HUES48 (cell line): ENCODE results near the gene CNTF.
"Not testable (repeated sequence)": the region's sequence is repeated elsewhere in the genome, so short reads cannot be mapped to it uniquely, and the experiment has no call there.

Experiments
- H3K27ac ChIP-seq: one replicate; pipeline ENCODE4 v1.7.0; 2013; ENCODE audit warnings: low read depth, low read length, inconsistent platforms
- H3K27me3 ChIP-seq: 2 replicates; pipeline ENCODE4 v1.6.1; 2013; ENCODE audit warnings: mild to moderate bottlenecking, low read length; ENCODE audit not compliant: control insufficient read depth, insufficient read depth
- H3K36me3 ChIP-seq: 2 replicates; pipeline ENCODE4 v1.6.1; 2013; ENCODE audit warnings: low read length; ENCODE audit not compliant: control insufficient read depth, insufficient read depth
- H3K4me1 ChIP-seq: 2 replicates; pipeline ENCODE4 v1.6.1; 2013; ENCODE audit warnings: mild to moderate bottlenecking, low read length; ENCODE audit not compliant: control insufficient read depth, insufficient read depth
- H3K4me3 ChIP-seq: 2 replicates; pipeline ENCODE4 v1.5.1; 2013; ENCODE audit warnings: mild to moderate bottlenecking, low read depth, low read length
- H3K9ac ChIP-seq: 2 replicates; pipeline ENCODE4 v1.6.1; 2013; ENCODE audit warnings: mild to moderate bottlenecking, low read depth, low read length, moderate library complexity
- H3K9me3 ChIP-seq: 2 replicates; pipeline ENCODE4 v1.6.1; 2013; ENCODE audit warnings: low read length; ENCODE audit not compliant: control insufficient read depth, insufficient read depth

Gene CNTF, protein sequence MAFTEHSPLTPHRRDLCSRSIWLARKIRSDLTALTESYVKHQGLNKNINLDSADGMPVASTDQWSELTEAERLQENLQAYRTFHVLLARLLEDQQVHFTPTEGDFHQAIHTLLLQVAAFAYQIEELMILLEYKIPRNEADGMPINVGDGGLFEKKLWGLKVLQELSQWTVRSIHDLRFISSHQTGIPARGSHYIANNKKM

DNA sequence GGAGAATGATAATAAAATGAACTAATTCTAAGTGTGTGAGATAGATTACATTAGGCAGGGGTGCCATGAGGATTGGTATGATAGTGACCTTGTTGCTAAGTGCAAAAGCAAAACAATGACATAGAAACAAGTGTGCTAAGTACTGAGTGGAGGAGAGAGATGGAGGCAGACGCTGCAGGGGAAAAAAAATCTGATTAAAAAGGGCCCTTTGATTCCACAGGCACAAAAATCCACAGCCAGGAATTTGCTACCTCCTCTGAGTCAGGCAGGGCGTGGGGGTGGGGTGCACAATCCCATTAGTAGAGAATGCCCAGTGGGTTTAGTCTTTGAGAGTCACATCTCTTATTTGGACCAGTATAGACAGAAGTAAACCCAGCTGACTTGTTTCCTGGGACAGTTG lies at the start of gene CNTF:
Gene CNTF, plus strand, starts transcription at position 322 of the 400 bp plus-strand sequence. CDS start 88 bp downstream, outside the sequence.
- no peak within 1 kb of the TSS for H3K27ac ChIP-seq
- H3K4me1 ChIP-seq: peaks cover 11% of the 10 kb centered on the region
- H3K36me3 ChIP-seq: peaks cover 97% of the 10 kb centered on the region
- H3K4me3 ChIP-seq: no peak within 1 kb of the TSS
- H3K9me3 ChIP-seq: no peaks in the 10 kb centered on the region
- no peak within 1 kb of the TSS for H3K9ac ChIP-seq
- no peaks in the 10 kb centered on the region for H3K27me3 ChIP-seq

DNA sequence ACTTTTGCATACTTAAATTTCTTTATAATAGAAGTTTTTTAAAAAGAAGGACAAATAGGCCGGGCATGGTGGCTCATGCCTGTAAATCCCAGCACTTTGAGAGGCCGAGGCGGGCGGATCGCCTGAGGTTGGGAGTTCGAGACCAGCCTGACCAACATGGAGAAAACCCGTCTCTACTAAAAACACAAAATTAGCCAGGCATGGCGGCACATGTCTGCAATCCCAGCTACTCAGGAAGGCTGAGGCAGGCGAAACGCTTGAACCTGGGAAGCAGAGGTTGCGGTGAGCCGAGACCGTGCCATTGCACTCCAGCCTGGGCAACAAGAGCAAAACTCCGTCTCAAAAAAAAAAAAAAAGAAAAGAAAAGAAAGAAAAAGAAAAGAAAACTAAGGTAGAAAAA lies 49.6 kb upstream of the CNTF start:
- H3K27me3 ChIP-seq, H3K4me3 ChIP-seq, H3K9ac ChIP-seq, H3K4me1 ChIP-seq, H3K9me3 ChIP-seq, H3K27ac ChIP-seq, H3K36me3 ChIP-seq: not testable (repeated sequence)

DNA sequence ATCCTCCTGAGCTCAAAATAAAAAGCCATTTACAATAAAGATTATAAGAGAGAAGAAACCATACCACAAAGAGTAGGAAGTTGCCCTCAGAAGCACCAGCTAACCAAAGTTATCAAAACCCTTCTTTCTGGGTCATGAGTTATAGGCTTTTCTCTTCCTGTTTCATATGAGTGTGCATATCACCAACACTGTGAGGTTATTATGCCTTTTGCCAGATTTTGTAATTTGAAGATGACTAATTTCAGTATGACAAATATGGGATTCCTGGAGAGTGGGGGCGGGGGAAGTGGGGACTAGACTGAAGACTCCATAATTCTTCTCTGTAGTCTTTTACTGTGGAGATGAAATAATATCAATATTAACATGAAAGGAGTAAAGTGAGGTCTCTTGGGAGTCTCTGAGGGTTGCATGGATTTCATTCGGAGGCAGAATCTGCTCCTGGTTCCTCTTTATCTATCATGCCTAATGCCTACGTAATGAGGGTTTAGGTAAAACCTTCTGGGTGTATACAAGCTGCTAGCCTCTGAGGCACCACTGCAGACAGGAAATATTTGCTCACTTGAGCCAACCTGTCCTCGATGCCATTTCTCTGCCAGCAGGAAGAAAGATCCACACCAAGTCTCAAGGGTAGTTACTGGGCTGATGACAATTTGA lies 48.9 kb upstream of the CNTF start:
- 0 out of 2 replicates have a peak, but pooled peaks cover 5% of the 10 kb centered on the region for H3K4me1 ChIP-seq
- H3K9ac ChIP-seq: no peak overlapping the region
- H3K4me3 ChIP-seq: no peak overlapping the region
- H3K27ac ChIP-seq: no peak overlapping the region
- H3K27me3 ChIP-seq: no peaks in the 10 kb centered on the region
- no peaks in the 10 kb centered on the region for H3K36me3 ChIP-seq
- no peaks in the 10 kb centered on the region for H3K9me3 ChIP-seq

DNA sequence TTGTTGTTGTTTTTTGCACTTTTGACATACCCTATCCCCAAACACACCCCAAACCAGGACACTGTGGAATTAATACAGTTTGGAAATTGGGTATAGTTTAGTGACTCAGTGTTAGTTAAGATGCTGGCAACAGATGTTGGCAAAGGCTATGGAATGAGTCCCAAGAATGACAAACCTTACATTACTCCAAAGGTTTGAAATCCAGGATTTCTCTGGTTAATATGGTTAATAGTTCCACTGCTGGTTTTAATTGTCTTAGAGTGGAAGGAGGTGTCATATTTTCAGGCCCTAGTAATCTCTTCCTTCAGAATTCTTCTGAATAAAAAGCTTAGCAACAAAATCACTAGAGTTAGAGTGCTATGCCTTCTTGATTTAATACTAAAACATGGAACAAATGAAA lies 47.6 kb upstream of the CNTF start:
- Histone ChIP-seq H3K9ac (no peak overlapping the region), H3K27me3 (no peaks in the 10 kb centered on the region), H3K36me3 (no peaks in the 10 kb centered on the region), H3K27ac (no peak overlapping the region), H3K9me3 (no peaks in the 10 kb centered on the region), H3K4me1 (0 out of 2 replicates have a peak, but pooled peaks cover 5% of the 10 kb centered on the region), H3K4me3 (no peak overlapping the region)

DNA sequence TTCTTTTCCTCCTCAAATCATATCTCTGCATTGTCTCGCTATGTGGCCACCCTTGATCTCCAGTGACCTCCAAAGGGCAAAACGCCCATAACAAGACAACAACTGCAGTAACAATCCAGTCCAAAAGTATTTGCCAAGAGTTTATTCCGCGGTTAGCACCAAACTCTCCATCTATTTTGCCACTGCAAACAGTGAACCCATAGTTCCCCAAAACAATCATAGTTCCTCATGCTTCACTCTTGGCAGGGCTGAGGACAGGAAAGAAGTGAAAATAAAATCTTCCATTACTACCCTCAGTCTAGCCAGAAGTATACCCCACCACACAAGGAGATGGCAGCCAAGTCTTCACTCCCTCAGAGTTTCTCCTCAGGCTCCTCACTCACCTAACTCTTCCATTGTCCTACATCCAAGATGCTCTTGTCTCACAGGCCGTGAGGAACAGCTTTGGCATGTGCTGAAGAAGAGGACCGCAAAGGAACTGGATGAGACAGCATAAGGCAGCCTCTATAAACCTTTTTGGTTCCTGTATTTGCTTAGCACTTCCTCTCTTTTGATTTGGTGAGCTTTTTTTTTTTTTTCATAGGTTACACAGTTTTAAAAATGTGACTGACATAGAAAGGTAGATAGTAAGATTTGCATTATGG lies 47.0 kb upstream of the CNTF start, which contains the start of gene LPXN:
Gene LPXN, minus strand, starts transcription at position 480 of the 644 bp plus-strand sequence. Its CDS starts 84 bp downstream, at position 396.
- no peak within 1 kb of the TSS for H3K27ac ChIP-seq
- H3K36me3 ChIP-seq: no peaks in the 10 kb centered on the region
- no peaks in the 10 kb centered on the region for H3K9me3 ChIP-seq
- peak within 1 kb of the TSS; percentile 95; the same call in 1 of the 2 replicates for H3K4me3 ChIP-seq
- H3K27me3 ChIP-seq: no peaks in the 10 kb centered on the region
- no peak within 1 kb of the TSS for H3K9ac ChIP-seq
- H3K4me1 ChIP-seq: 0 out of 2 replicates have a peak, but pooled peaks cover 8% of the 10 kb centered on the region

DNA sequence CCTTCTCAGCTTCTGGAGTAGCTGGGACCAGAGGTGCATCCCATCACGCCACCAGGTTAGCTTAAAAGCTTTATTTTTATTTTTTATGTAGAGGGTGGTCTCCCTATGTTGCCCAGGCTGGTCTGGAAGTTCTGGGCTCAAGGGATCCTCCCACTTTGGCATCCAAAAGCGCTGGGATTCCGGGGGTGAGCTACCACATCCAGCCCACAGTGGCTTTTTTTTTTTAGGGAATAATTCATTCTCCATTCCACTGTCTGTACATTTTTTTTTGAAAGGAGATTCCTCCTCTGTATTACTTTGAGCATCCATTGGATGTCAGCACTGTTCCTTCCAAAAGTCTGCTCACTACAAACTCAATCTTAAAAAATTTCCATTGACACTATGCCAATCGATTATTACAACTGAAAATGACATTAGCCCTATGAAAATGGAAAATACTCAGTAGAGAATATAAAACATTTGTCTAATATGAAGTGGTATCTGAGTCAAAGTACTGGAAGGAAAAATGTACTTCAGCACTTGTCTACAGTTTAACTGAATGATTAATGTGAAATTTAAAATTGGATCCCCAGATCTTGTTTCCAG lies 45.5 kb upstream of the CNTF start:
- H3K4me1 ChIP-seq: 0 out of 2 replicates have a peak, but pooled peaks cover 12% of the 10 kb centered on the region

DNA sequence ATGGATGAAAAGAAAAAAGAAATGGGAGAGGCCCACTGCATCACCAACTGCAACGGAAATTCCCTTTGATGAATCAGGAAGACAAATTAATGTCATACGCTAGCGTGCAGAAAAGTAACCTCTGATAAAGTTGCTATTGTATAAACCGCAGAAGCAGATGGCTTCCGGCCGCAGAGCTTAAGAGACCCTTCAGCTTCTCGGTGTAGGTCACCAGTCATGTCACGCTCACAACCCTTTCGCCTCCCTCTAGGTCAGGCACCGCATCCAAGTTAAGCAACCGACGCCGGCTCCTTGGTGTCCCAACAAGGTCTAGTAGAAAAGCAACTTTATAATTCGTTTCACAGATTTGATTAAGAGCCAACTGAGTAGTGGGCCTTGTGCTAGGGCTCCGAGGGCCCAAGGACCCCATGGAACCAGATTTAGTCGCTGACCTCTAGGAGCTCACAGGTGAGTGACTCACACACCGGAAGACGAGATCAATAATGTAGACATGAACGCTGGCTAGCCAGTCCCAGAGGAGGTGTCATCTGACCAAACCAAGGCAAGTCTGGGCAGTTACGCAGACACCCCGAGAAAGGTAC lies 44.8 kb upstream of the CNTF start:
- H3K4me3 ChIP-seq: peak overlapping the region; percentile 95
- H3K9ac ChIP-seq: peak overlapping the region; percentile 99
- H3K27me3 ChIP-seq: no peaks in the 10 kb centered on the region
- H3K4me1 ChIP-seq: 0 out of 2 replicates have a peak, but pooled peaks cover 12% of the 10 kb centered on the region
- no peaks in the 10 kb centered on the region for H3K9me3 ChIP-seq
- peak overlapping the region; percentile 99 for H3K27ac ChIP-seq
- 0 out of 2 replicates have a peak, but pooled peaks cover 7% of the 10 kb centered on the region for H3K36me3 ChIP-seq

More for the DNA sequence above, 45.5 kb upstream of the CNTF start:
- Histone ChIP-seq H3K36me3 (0 out of 2 replicates have a peak, but pooled peaks cover 6% of the 10 kb centered on the region), H3K9me3 (no peaks in the 10 kb centered on the region), H3K27ac (peak overlapping the region; percentile 99), H3K27me3 (no peaks in the 10 kb centered on the region), H3K4me3 (peak overlapping the region; percentile 95), H3K9ac (peak overlapping the region; percentile 99)

DNA sequence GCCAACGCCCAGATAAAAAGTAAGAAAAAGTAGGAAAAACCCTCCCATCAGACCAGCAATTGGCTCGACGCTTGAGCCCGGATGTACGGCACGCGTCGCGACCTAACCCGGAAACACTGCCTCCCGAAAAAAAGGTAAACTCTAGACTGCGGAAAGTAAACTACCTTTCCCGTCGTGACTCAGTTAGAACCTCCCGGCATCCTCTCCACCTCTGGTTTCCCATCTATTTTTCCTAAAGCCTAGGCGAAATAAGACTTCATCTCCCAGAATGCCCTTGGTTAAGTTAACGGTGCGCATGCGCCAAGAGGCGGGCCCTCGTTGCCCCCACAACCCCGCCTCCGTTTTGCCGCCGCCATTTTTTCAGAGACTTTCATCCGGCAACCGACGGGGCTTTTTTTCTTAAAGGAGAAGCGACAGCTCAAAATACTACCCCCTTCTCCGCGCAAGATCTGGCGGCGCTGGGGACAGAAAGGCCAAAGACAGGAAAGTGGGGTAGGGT lies 44.3 kb upstream of the CNTF start:
- Histone ChIP-seq H3K4me1 (0 out of 2 replicates have a peak, but pooled peaks cover 12% of the 10 kb centered on the region), H3K36me3 (0 out of 2 replicates have a peak, but pooled peaks cover 7% of the 10 kb centered on the region), H3K9ac (peak overlapping the region; percentile 99), H3K9me3 (no peaks in the 10 kb centered on the region), H3K27ac (peak overlapping the region; percentile 99), H3K4me3 (peak overlapping the region; percentile 95), H3K27me3 (no peaks in the 10 kb centered on the region)

DNA sequence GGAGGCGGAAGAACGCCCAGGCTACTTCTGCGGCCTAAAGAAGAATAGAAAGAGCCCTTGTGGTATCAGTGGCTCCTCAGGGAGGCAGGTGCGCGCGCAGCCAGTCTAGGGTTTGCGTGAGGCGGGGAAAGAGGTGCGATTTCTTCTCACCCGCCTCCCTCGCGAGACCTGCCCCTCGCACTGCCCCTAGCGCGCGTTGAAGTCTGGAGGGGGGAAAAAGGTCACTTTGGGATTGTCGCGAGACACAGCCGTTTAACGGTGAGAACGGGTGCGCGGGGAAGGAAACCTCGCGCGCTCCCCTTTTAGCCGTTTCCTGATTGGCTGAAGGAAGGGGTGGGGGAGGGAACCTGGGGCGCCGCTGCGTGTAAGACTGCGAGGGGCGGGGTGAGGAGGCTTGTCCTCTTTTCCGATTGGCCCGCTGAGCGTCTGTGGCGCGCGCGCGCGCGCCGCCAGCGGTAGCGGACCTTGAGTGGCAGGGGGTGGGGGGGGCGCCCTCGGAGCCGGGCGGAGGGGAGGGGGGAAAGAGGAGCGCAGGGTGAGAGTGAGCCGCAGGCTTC lies 43.8 kb upstream of the CNTF start, which contains the start of gene ZFP91:
Gene ZFP91, plus strand, starts transcription at position 429 of the 557 bp plus-strand sequence. CDS start 219 bp downstream, outside the sequence.
- H3K4me3 ChIP-seq: peak within 1 kb of the TSS; percentile 95
- H3K4me1 ChIP-seq: 0 out of 2 replicates have a peak, but pooled peaks cover 12% of the 10 kb centered on the region
- 0 out of 2 replicates have a peak, but pooled peaks cover 7% of the 10 kb centered on the region for H3K36me3 ChIP-seq
- no peaks in the 10 kb centered on the region for H3K9me3 ChIP-seq
- H3K9ac ChIP-seq: peak within 1 kb of the TSS; percentile 99
- peak within 1 kb of the TSS; percentile 99 for H3K27ac ChIP-seq
- no peaks in the 10 kb centered on the region for H3K27me3 ChIP-seq
